GM19023 (cell line): ENCODE data around the gene CTSS.
"Not testable (repeated sequence)": the region's sequence is repeated elsewhere in the genome, so short reads cannot be mapped to it uniquely, and the experiment has no call there.

Experiments used
- ATAC-seq: cut with Tn5 transposase; IDR thresholded peaks from one replicate; pipeline ENCODE4 v1.9.1; 2021; ENCODE audit warnings: mild to moderate bottlenecking, moderate library complexity; ENCODE audit not compliant: unreplicated experiment

Gene CTSS

DNA sequence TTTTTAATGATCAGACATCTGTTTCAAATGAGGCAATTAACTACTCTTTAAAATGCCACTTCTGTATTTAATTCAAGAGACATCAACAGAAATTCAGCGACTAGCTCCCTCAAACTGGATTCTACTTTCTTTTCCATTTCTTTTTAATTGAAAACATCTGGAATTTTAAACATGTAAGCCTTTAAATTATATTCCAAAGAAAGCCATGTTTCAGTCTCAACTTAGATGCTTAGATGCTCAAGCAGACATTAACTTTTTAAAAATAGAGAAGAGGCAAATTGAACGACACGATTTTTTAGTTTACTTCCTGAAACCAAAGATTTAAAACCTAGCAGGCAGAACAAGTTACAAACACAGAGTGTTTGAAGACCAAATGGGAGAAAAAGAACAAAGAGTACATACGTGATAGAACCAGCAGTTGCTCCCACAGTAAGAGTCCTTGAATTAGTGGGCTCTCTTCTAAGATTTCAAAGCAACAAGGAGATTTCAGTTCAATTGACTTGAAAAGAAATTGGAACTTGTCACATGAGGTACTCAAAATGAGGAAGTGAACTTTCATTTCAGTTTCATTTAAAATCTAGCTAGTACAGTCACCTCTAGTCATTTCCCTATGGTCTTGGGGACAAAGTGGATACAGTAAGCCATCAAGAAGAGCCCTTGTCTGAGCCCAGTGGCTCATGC lies at the start of gene CTSS:
Gene CTSS, minus strand, starts transcription at position 483 of the 681 bp plus-strand sequence. CDS start 1,015 bp downstream, outside the sequence.
- ATAC-seq = peak; percentile 70

DNA sequence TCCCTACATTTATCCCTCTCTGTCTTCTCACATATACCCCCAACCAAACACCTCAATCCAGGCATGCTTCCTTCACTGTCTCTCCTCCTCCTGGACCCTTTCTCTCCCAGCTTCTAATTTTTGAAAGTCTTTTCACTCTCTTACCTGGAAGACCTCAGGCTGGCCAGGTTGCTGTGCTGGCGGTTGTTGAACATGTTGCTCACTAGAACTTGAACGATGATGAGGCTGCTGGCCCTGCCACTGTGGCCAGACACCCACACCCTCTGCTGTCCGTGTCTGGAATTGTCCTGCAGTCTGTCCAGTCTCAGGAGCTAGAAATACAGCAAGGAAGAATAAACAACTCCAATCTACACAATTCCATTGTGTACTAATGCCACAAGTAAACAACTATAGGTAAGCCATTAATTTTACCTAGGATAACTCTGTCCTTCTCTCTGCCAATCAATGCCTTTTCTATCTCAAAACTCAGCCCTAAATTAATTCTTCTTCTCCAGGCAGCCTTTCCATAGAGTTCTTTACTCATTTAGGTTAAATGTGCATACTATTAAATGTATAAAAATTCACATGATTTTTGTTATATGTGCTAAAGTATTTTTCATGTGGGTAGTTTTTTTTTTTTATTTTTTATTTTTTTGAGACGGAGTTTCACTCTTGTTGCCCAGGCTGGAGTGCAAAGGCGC lies 47.6 kb upstream of the CTSS start:
- ATAC-seq = no peak

DNA sequence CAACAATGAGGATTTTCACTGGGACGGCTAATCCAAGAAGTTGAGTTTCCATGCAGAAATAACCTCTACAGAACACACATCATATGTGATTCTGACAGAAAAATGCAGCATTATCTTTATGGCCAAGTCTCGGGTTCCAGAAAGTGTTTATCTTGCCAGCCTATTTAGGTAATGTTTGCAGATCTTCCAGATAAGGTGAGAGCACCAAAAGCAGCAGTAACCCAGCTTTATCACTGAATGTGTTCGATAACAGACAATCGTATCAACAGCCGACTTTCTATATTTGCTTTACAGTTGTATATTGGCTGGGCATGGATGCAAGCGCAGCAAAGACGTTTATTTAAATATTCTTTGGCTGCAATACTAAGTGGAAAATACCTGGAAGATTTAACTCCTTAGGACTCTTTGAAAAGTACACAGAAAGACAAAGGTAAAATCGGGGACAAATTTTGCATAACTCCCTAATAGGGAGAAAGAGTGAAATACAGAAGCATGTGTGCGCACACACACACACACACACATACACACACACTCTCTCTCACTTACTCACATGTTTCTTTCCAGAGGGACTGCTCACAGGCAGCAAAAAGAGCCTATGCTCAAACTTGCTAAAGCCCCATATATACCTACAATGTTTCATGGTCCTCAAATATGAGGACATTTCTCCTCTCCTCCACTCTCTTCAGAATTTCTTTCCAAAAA lies 45.5 kb upstream of the CTSS start:
- ATAC-seq = no peak

DNA sequence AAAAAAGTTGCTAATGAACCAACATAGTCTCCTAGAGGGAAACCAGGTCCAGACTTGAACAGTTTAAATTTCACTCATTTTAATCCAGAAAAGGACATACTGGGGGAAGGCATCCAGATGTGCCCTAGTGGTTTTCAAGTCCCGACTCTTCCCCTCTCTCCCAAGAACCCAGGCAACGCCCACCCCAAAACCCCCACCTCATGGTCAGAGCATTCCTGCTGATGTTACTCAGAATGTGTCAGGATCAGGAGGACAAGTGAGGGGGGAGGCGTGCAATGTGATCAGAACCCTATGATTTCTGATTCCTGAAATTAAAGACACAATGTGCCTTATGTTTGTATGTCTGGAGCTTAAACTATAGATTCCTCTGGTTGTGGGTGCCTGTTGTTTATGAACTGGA lies 44.1 kb upstream of the CTSS start:
- ATAC-seq = no peak

DNA sequence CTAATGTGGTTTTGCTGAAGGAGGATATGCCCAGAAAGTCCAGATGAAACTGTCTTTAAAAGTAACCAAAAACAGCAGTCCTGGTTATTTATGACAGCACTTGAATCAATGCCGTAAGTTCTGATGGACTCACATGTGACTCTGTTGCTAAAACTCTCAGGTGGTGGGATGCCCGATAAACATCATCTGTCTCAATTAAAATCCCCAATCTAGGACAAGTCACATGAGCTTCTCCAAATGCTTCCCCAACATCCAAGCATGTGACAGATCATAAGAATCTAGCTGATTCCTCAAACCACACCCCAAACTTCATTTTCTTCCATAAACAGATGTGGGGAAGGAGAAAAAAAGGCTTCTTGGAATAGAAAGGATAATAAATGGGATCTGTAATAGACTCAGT lies 43.3 kb upstream of the CTSS start:
- ATAC-seq = no peak

DNA sequence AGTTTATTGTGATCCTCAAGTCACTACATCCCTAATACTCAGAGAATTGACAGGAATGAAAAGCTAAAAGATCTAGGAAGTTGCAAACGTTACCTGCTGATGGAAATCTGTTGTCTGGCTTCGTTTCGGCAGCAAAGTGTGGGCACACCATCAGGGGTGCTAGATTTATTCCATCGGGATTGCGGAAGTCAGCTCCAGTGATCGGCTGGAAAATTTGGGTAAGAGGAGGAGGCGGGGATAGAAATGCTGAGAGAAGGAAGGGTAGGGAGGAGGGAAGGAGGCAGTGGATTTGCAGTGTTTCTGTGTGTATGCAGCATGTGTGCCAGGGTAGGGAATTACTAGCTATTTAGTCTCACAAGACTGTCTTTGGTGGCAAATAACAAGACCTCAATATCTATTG lies 42.5 kb upstream of the CTSS start, which contains the start of gene CTSK:
Gene CTSK, minus strand, starts transcription at position 140 of the 400 bp plus-strand sequence. CDS start 1,455 bp downstream, outside the sequence.
- ATAC-seq = no peak

DNA sequence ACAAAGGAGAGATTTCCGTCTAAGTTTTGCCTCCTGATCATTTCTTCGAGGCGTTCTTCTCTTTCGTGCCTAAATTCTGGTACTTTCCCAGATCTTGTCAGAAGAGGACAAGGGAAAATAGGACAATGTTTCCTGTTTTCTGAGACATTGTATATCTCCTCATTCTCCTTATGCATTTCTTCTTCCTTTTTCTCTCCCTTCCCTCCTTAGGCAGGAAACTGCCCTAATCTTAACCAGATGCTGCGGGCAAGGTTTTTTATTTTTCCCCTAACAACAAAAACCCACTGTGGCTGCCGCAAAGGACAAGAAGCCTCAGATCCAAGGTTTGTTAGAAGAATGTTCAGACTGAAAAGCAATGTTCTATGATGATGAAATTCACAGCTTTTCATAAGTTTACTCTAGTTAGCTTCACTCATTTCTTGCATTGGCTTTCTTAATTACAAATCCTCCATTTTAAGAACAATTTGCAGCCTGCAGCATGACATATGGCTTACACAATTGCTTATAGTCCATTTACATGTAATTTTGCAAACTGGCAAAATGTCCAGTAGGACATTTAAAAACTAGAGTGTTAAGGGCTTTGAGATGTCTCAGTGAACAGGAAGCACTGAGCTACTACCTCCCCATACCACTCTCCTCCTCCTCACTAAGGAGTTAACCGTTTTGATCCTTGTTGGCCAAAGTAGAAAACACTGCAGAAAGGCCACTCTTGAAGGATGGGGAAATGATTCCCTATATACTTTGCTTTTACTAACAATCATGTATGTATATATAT lies 41.9 kb upstream of the CTSS start:
- no peak for ATAC-seq

DNA sequence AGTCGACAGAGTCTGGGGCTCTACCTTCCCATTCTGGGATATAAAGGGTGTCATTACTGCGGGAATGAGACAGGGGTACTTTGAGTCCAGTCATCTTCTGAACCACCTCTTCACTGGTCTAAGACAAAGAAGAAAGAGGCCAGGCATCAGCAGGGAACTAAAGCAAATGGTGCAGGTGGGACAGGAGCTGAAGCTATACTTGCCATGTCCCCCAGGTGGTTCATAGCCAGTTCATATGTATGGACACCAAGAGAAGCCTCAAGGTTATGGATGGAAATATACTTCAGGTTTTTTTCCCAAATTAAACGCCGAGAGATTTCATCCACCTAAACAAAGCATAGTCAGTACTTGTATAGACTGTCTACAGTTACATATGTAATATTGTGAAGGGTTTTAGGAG lies 40.3 kb upstream of the CTSS start:
- ATAC-seq = no peak

DNA sequence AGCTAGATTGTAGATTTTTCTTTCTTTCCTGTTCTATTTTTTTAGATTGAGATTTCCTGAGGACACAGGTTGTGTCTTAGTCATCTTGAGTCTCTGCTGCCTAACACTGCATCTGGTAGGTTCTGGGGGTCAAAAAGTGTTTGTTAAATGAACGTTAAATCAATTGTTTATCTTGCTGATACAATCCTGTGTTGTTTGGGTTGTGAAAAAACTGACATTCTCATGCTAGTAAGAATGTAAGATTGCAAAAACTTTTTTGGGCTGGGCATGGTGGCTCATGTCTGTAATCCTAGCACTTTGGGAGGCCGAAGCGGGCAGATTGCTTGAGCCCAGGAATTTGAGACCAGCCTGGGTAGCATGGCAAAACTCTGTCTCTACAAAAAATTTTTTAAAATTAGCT lies 39.1 kb upstream of the CTSS start:
- ATAC-seq = no peak

DNA sequence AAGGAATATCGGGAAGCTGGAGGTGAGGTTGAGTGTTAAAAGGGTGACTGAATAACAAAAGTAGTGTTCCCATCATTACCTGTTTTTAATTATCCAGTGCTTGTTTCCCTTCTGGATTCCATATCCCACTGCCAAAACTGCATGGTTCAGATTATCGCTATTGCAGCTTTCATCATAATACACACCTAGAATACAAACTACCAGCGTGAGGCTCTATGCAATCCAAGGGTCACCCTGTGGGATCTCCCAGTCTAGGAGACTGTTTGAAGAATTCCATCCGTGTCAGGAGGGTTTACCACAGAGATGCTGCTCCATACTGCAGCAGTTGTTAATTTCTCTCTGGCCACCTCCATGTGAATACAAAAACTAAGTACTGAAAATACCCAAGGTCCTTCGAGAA lies 33.5 kb upstream of the CTSS start:
- ATAC-seq = no peak

DNA sequence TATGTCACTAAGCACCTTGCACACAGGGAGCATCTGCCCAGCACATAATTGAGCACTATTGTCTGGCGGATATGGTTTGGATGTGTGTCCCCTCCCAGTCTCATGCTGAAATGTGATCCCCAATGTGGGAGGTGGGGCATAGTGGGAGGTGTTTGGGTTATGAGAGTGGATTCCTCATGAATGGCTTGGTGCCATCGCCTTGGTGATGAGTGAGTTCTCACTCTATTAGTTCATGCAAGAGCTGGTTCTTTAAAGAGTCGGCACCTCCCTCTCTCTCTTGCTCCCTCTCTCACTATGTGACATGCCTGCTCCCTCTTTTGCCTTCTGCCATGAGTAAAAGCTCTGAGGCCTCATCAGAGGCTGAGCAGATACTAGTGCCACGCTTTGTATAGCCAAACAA lies 32.9 kb upstream of the CTSS start:
- no peak for ATAC-seq

DNA sequence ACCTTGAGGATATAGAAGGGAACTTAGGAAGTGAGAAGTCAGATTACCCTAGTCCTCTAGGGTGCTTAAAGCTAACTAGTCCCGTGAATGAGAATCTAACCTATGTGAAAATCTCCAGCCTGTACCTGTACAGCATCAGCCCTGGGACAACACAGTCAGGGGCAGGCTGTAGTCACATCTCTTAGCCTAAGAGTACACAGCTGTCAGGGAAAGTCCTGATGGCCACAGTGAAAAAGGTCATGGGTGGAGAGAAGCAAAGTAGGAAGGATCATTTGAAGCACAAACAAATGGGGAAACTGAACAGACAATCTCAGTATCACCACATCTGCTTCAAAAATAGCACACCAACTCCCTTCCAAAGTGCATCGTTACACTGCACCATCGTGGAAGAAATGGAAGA lies 30.8 kb upstream of the CTSS start:
- no peak for ATAC-seq

DNA sequence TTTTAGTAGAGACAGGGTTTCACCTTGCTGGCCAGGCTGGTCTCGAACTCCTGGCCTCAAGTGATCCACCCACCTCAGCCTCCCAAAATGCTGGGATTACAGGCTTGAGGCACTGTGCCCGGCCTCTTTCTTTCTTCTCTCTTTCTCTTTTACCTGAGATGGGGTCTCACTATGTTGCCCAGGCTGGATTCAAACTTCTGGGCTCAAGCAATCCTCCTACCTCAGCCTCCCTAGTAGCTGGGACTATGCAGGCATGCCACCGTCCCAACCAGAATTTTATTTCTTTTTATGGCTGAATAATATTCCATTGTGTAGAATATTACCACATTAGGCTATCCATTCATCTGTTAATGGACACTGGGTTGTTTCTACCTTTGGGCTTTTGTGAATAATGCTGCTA lies 28.2 kb upstream of the CTSS start:
- not testable (repeated sequence) for ATAC-seq

DNA sequence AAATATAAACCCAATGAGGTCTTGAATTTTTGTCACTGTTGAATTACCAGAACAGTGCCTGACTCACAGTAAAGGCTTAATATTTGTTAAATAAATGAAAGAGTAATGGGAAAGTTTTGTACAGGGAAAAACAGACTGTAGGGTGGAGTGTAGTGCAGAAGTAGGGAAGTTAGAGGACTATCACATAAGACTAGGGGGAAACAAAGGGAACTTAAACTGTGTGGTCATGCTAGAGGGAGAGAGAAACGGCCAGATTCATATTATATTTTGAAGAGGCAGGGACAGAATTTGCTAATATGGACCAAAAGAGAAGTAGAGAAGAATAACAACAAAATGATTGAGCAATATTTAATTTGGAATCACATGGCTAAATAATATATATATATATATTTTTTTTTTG lies 27.6 kb upstream of the CTSS start:
- no peak for ATAC-seq

DNA sequence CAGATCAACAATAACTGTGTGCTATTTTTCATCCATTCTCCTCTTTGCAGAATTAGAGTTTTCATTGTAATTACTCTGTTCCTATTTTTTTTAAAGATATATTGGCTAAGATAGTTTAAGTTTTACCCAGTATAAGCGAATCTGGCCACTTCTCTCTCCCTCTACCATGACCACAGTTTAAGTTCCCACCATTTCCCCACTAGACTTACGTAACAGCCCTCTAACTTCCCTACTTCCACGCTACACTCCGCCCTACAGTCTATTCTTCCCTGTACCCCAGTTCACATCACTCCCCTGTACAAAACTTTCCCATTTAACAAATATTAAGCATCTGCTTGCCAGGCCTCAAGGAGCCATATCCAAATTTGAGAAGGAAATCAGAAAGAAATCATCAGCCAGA lies 26.0 kb upstream of the CTSS start:
- ATAC-seq = no peak

DNA sequence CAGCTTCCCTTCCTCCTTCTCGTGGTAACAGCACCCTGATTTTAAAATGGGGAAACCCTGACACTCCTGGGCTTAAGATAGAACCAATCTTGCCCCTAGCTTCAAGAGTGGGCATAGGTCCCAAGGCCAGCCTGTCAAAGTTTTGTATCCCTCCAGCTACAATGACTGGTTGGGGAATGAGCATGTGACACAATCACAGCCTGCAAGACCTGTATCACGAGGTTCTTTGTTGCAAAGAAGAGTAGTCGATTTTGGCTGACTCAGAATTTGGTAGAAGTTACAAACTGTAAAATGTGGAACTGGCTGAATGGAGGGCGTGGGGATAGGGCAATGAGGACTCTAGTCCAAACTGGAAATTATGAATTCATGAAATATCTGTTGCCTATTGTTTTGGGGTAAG lies 23.8 kb upstream of the CTSS start:
- no peak for ATAC-seq

DNA sequence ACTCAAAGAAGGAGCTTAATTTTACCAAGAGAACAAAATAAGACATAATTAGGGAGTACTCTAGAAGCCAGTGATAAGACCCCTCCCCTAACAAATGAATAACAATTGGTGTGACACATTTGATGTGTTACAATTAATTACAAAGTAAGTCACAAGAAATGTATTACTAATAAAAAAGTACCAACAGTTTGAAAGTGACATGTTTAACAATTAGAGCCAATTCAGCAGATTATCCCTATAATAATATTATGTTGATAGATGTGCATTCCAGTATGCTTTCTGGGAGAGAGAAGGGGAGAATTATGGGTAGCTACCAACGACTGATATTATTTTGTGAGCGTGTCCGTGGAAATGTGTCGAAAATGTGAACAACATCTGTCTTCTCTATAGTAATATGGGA lies 23.4 kb upstream of the CTSS start:
- no peak for ATAC-seq

DNA sequence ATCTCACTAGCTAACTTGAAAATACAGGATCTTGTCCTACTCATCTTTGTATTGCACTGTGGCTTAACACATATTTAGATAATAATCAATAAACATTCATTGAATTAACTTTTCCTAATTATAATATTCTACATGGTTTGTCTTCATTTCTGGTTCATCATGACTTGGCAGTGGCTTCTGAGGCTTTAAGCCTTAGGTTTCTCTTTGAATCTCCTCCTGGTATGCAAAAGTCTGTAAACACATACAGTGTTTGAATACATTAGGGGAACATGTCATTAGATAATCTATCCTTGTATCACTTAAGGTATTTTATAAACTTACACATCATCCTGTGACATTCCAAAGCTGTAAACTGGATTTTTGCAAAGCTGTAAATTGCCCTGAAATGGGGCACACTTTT lies 21.9 kb upstream of the CTSS start:
- no peak for ATAC-seq

DNA sequence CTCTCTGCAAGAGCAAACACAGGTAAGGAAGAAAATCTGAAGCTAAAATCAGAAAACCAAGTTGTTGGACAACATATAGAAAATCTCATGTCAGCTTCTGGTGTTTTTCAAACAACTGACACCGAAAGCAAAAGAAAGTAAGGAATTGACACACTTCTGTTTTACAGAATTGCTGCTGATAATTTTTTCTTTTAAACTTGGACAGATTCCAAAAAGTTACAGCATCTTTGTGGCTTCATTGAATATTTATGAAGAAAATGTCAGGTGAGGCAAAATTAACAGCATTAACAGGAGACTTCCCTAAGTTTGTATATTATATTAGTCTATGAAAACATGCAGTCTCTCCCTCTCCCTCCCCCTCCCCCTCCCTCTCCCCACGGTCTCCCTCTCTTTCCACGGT lies 14.9 kb upstream of the CTSS start:
- no peak for ATAC-seq

DNA sequence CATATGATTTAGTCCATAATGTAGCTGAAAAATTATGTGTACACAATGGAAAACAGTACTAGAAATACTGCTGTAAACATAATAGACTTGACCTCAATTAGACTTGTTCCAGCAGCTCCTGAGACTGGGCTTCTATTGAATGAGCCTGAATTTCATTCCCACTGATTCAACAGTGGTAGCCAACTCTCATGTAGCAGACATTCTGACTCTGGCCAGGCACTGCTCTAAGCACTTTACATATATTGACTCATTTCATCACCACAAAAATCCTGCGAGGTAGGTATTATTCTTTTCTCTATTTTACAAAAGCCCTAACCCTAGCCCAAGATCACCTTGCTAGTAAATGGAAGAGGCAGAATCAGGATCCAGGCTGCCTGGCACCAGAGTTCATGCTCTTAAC lies 12.8 kb upstream of the CTSS start:
- ATAC-seq = no peak

DNA sequence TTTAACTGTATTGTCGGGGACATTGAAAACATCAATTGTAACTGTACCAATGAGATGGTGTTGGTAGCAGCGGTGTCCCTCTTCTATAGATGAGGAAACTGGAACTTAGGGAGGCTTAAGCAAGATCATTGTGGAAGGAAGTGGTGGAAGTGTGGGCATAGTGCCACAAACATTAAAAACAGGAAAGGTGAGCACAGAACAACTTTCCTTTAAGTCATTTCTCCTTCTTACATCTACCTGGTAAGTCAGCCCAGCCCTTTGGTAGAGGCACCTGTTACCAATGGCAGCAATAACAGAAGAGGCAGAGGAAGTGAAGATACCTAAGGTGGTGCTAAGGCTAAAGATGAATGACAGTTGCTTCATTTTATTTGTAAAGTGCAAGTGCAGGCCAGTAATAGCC lies 12.0 kb upstream of the CTSS start:
- no peak for ATAC-seq
